Gastroesophageal sphincter (tissue), 3 donors: Measurements from ENCODE around the gene AGTPBP1.

Experiments
- CTCF ChIP-seq, 4 experiments: fragments of 200-600 bp in 2 of 4; fragments of 450-650 bp in 2 of 4; sonication (generic) in 1 of 4; IDR thresholded peaks; one replicate each; pipeline ENCODE4 v1.5.1; 2017 to 2019; ENCODE audit warnings: antibody characterized with exemption in 4 of 4, mild to moderate bottlenecking in 2 of 4, moderate library complexity in 2 of 4
- POLR2A ChIP-seq, 2 donors: fragments of 450-650 bp; IDR thresholded peaks; one replicate each; pipeline ENCODE4 v1.6.1; 2017; ENCODE audit warnings: antibody characterized with exemption in 2 of 2, mild to moderate bottlenecking in 2 of 2, moderate library complexity in 1 of 2
- POLR2AphosphoS5 ChIP-seq: sonication (generic); formaldehyde crosslinking; IDR thresholded peaks from one replicate; pipeline ENCODE4 v1.6.1; 2017; ENCODE audit warnings: antibody characterized with exemption

GRCh38 chr9:85630676-85631075 is 111.1 kb downstream of the AGTPBP1 start:
- TF ChIP-seq CTCF (IDR thresholded peaks at IDR 0.05) (no peak), POLR2AphosphoS5 (no peak), POLR2A (IDR thresholded peaks at IDR 0.05) (no peak)
